H1 (cell line): ENCODE measurements around the gene SERPINB6. TPM values are rescaled to one million over a fixed set of nuclear protein-coding genes. Genes with fewer than 3 reads are reported as not detected.

ENCODE experiments used
- CTCF ChIA-PET: fragments of 300-600 bp; sonication (Branson Sonifier 250); formaldehyde crosslinking; loops from one replicate; lab custom pipeline; 2021; ENCODE audit not compliant: partially characterized antibody; lab: Charles Lee
- POLR2A ChIA-PET: fragments of 300-600 bp; sonication (Branson Sonifier 250); formaldehyde crosslinking; loops from one replicate; lab custom pipeline; 2021; ENCODE audit warnings: inconsistent platforms; ENCODE audit not compliant: partially characterized antibody; lab: Charles Lee
- DNase-seq, 2 experiments: peaks; one replicate each; pipeline versions ENCODE4 v3.0.0 to v3.0.0-alpha.2; 2010 to 2022; ENCODE audit warnings: low spot score in 2 of 2, low read depth in 1 of 2, mixed read lengths in 1 of 2
- FAIRE-seq: peaks from 2 replicates; lab custom pipeline; 2011; peaks lifted over from hg19 to GRCh38; lab: Jason Lieb, UNC
- H2AFZ ChIP-seq: 2 replicates; pipeline ENCODE4 v1.8.1; 2012; ENCODE audit warnings: low read length, inconsistent platforms
- H2AK5ac ChIP-seq: 2 replicates; pipeline ENCODE4 v1.6.1; 2013; ENCODE audit warnings: low read depth, low read length
- H2BK120ac ChIP-seq: replicated peaks from 2 replicates; pipeline ENCODE3; 2013; ENCODE audit warnings: low read depth, low read length, inconsistent platforms
- H2BK12ac ChIP-seq: 2 replicates; pipeline ENCODE4 v1.6.1; 2013; ENCODE audit warnings: low read depth, low read length
- H2BK15ac ChIP-seq: 2 replicates; pipeline ENCODE4 v1.6.1; 2013; ENCODE audit warnings: low read length
- H2BK20ac ChIP-seq: 2 replicates; pipeline ENCODE4 v1.6.1; 2013; ENCODE audit warnings: low read length
- H2BK5ac ChIP-seq: 2 replicates; pipeline ENCODE4 v1.6.1; 2013; ENCODE audit warnings: low read depth, low read length
- H3K14ac ChIP-seq: 2 replicates; pipeline ENCODE4 v1.6.1; 2013; ENCODE audit warnings: inconsistent platforms; ENCODE audit not compliant: insufficient read length
- H3K18ac ChIP-seq: 2 replicates; pipeline ENCODE4 v1.6.1; 2013; ENCODE audit warnings: low read length; ENCODE audit errors: extremely low read depth
- H3K23ac ChIP-seq: 2 replicates; pipeline ENCODE4 v1.6.1; 2013; ENCODE audit warnings: inconsistent platforms; ENCODE audit not compliant: insufficient read length
- H3K23me2 ChIP-seq: 2 replicates; pipeline ENCODE4 v1.6.1; 2013; ENCODE audit warnings: low read depth, low read length
- H3K27ac ChIP-seq: 2 replicates; pipeline ENCODE4 v1.6.1; 2011; ENCODE audit warnings: low read depth, low read length, inconsistent platforms
- H3K27me3 ChIP-seq, 4 experiments: replicated peaks in 1 of 4; 1 replicate in 1 of 4; 2 replicates in 3 of 4; pipeline versions ENCODE4 v1.6.1 to v1.8.1; 2011 to 2013; ENCODE audit warnings: low read length in 3 of 4, mild to moderate bottlenecking in 3 of 4, inconsistent platforms in 2 of 4, mixed read lengths in 2 of 4, moderate library complexity in 1 of 4; ENCODE audit not compliant: control insufficient read depth in 3 of 4, insufficient read depth in 3 of 4; ENCODE audit errors: extremely low read depth in 1 of 4
- H3K36me3 ChIP-seq, 4 experiments: 2 replicates each; pipeline versions ENCODE4 v1.6.1 to v1.8.1; 2011 to 2013; ENCODE audit warnings: mild to moderate bottlenecking in 4 of 4, low read length in 3 of 4, moderate library complexity in 2 of 4, control low read depth in 1 of 4, inconsistent platforms in 1 of 4; ENCODE audit not compliant: insufficient read depth in 4 of 4, control insufficient read depth in 2 of 4
- H3K4ac ChIP-seq: replicated peaks from 2 replicates; pipeline ENCODE3; 2013; ENCODE audit warnings: low read length, low read depth, mixed read lengths, inconsistent platforms; ENCODE audit not compliant: insufficient read length
- H3K4me1 ChIP-seq, 4 experiments: replicated peaks in 1 of 4; 1 replicate in 1 of 4; 2 replicates in 3 of 4; pipeline versions ENCODE4 v1.6.1 to v1.8.1; 2011 to 2013; ENCODE audit warnings: low read length in 3 of 4, inconsistent platforms in 2 of 4, mixed read lengths in 1 of 4; ENCODE audit not compliant: insufficient read depth in 4 of 4, control insufficient read depth in 3 of 4
- H3K4me2 ChIP-seq, 2 experiments: 2 replicates each; pipeline versions ENCODE4 v1.6.1 to v1.8.1; 2011 to 2013; ENCODE audit warnings: low read depth in 2 of 2, low read length in 2 of 2, control low read depth in 1 of 2, inconsistent platforms in 1 of 2, mild to moderate bottlenecking in 1 of 2; ENCODE audit not compliant: insufficient read depth in 1 of 2
- H3K4me3 ChIP-seq, 4 experiments: fragments of 200-600, 300-600 bp in 1 of 4; sonication (generic), shearing (Covaris generic), sonication (Bioruptor Twin) in 1 of 4; 2 replicates each; pipeline versions ENCODE4 v1.5.1 to v1.8.1; 2011 to 2016; ENCODE audit warnings: low read length in 4 of 4, low read depth in 3 of 4, control low read depth in 2 of 4, inconsistent platforms in 2 of 4, mild to moderate bottlenecking in 2 of 4, mixed read lengths in 1 of 4, moderate library complexity in 1 of 4; ENCODE audit not compliant: insufficient read depth in 2 of 4; ENCODE audit errors: extremely low read depth in 1 of 4
- H3K56ac ChIP-seq: replicated peaks from 2 replicates; pipeline ENCODE3; 2013; ENCODE audit warnings: low read depth, mild to moderate bottlenecking, mixed read lengths, low read length, inconsistent platforms; ENCODE audit not compliant: insufficient read length
- H3K79me1 ChIP-seq: 2 replicates; pipeline ENCODE4 v1.6.1; 2013; ENCODE audit warnings: low read depth, low read length, control low read depth
- H3K79me2 ChIP-seq, 2 experiments: 2 replicates each; pipeline versions ENCODE4 v1.6.1 to v1.8.1; 2012 to 2013; ENCODE audit warnings: low read length in 2 of 2, mild to moderate bottlenecking in 2 of 2, inconsistent platforms in 1 of 2; ENCODE audit not compliant: insufficient read depth in 2 of 2, control insufficient read depth in 1 of 2
- H3K9ac ChIP-seq, 4 experiments: replicated peaks in 1 of 4; 1 replicate in 1 of 4; 2 replicates in 3 of 4; pipeline versions ENCODE4 v1.6.1 to v1.8.1; 2011 to 2013; ENCODE audit warnings: low read depth in 3 of 4, low read length in 3 of 4, control low read depth in 2 of 4, mild to moderate bottlenecking in 2 of 4, moderate library complexity in 2 of 4, inconsistent platforms in 1 of 4; ENCODE audit errors: extremely low read depth in 1 of 4
- H3K9me3 ChIP-seq, 2 experiments: 2 replicates each; pipeline versions ENCODE4 v1.6.1 to v1.8.1; 2012 to 2013; ENCODE audit warnings: mild to moderate bottlenecking in 2 of 2, moderate library complexity in 2 of 2, control low read depth in 1 of 2, inconsistent platforms in 1 of 2, low read depth in 1 of 2, low read length in 1 of 2, mixed read lengths in 1 of 2; ENCODE audit not compliant: insufficient read depth in 2 of 2
- H4K20me1 ChIP-seq, 2 experiments: replicated peaks in 1 of 2; 2 replicates each; pipeline versions ENCODE3 to v1.8.1; 2011 to 2013; ENCODE audit warnings: inconsistent platforms in 2 of 2, low read length in 2 of 2, mild to moderate bottlenecking in 1 of 2; ENCODE audit not compliant: insufficient read depth in 2 of 2, control insufficient read depth in 1 of 2
- H4K5ac ChIP-seq: 2 replicates; pipeline ENCODE4 v1.6.1; 2013; ENCODE audit warnings: low read length, low read depth, mixed read lengths, inconsistent platforms; ENCODE audit not compliant: insufficient read length
- H4K8ac ChIP-seq: 2 replicates; pipeline ENCODE4 v1.8.0; 2013; ENCODE audit warnings: mild to moderate bottlenecking, moderate library complexity, low read length, inconsistent platforms; ENCODE audit not compliant: insufficient read depth; ENCODE audit errors: extremely low read depth
- H4K91ac ChIP-seq: replicated peaks from 2 replicates; pipeline ENCODE3; 2013; ENCODE audit warnings: low read length, mixed read lengths, inconsistent platforms; ENCODE audit not compliant: insufficient read length
- BACH1 ChIP-seq: IDR thresholded peaks from 2 replicates; pipeline ENCODE4 v1.6.1; 2012; ENCODE audit warnings: low read length, improper control_type of control experiment
- CEBPB ChIP-seq: IDR thresholded peaks from 2 replicates; pipeline ENCODE4 v1.6.1; 2012; ENCODE audit warnings: low read depth, low read length
- CHD2 ChIP-seq: IDR thresholded peaks from 2 replicates; pipeline ENCODE4 v1.6.1; 2012; ENCODE audit warnings: low read length, improper control_type of control experiment
- EGR1 ChIP-seq: IDR thresholded peaks from 2 replicates; pipeline ENCODE4 v1.6.1; 2011; ENCODE audit warnings: low read depth, low read length, borderline replicate concordance
- EZH2 ChIP-seq: fragments of 200-600 bp; sonication (generic); IDR thresholded peaks from 2 replicates; pipeline ENCODE4 v1.7.1; 2012; ENCODE audit warnings: low read depth, mild to moderate bottlenecking, moderate library complexity, low read length, inconsistent platforms; ENCODE audit not compliant: severe bottlenecking
- HDAC6 ChIP-seq: IDR thresholded peaks from one replicate; pipeline ENCODE4 v1.7.1; 2012; ENCODE audit warnings: low read depth, mild to moderate bottlenecking, inconsistent platforms, low read length, moderate library complexity
- KDM1A ChIP-seq: fragments of 200-600, 300-600 bp; sonication (generic); IDR thresholded peaks from 2 replicates; pipeline ENCODE4 v1.7.1; 2016; ENCODE audit warnings: mild to moderate bottlenecking, low read length, borderline replicate concordance
- KDM4A ChIP-seq: IDR thresholded peaks from one replicate; pipeline ENCODE4 v1.7.1; 2012; ENCODE audit warnings: low read depth, mild to moderate bottlenecking, moderate library complexity, low read length, inconsistent platforms; ENCODE audit not compliant: severe bottlenecking
- NANOG ChIP-seq: IDR thresholded peaks from 2 replicates; pipeline ENCODE4 v1.6.1; 2011; ENCODE audit warnings: low read length, low read depth, mild to moderate bottlenecking, inconsistent platforms; ENCODE audit not compliant: insufficient read depth, poor library complexity, severe bottlenecking
- ZNF274 ChIP-seq: IDR thresholded peaks from 2 replicates; pipeline ENCODE4 v1.7.0; 2012; ENCODE audit warnings: low read length, borderline replicate concordance; ENCODE audit errors: extremely low read depth
- WGBS, 2 experiments: shearing (Covaris generic) in 1 of 2; methylation state at CpG; one replicate each; pipeline versions ENCODE4 v1.1.6 to v1.1.7; 2013 to 2015; ENCODE audit warnings: low lambda C conversion rate in 2 of 2, mixed read lengths in 2 of 2, inconsistent platforms in 1 of 2, low coverage in 1 of 2, missing lambda C conversion rate in 1 of 2; ENCODE audit not compliant: insufficient replicate concordance in 2 of 2, insufficient coverage in 1 of 2, insufficient read length in 1 of 2; ENCODE audit errors: extremely low coverage in 1 of 2, missing lambda C conversion rate in 1 of 2; 5-methylcytosine and 5-hydroxymethylcytosine counted together
- polyA plus RNA-seq, 7 experiments: library from polyadenylated mRNA; depleted of rRNA in 3 of 7; stranded (reverse) in 5 of 7; unstranded in 2 of 7; fragments of >200 nt in 5 of 7; fragments of 200-250 nt in 2 of 7; gene quantifications; 1 replicate in 5 of 7; 2 replicates in 1 of 7; 4 replicates in 1 of 7; pipeline versions ENCODE4 v1.2.1 to v1.2.3, GENCODE V29; 2011 to 2013; ENCODE audit warnings: missing spikeins in 2 of 7, mixed read lengths in 2 of 7
- total RNA-seq: library from RNA; stranded (reverse); fragmentation: NEBNext Ultra II Directional; extraction: Animal tissue kit (Norgen Biotek cat#: 25700); gene quantifications from 2 replicates; pipeline ENCODE4 v1.2.1, GENCODE V29; 2021

The SERPINB6 gene
- total and polyA plus RNA-seq, 2 of the 8 experiments (the other 6 are each of a cell fraction or from before 2014, with no cell fraction given) = 27.2 to 29.4 TPM

GRCh38 chr6:2920671-2921112, 50.7 kb downstream of the SERPINB6 start:
- TF ChIP-seq CEBPB (no peak), CHD2 (no peak), BACH1 (no peak), NANOG (no peak), HDAC6 (no peak), KDM4A (no peak), EGR1 (no peak), KDM1A (no peak), ZNF274 (no peak), EZH2 (no peak)
- H2BK15ac ChIP-seq = peak overlapping the region; percentile 76; the same call in 1 of the 2 replicates
- H3K79me2 ChIP-seq = no peaks in the 10 kb centered on the region
- ChIA-PET POLR2A (interaction anchor here (0.7 to 2.3 kb wide), 4 partner anchors 9 to 68 kb away, joined by 3 to 10 read pairs (median 3); no protein-coding TSS in a partner anchor), CTCF (interaction anchor here (0.5 to 3.9 kb wide), 10 partner anchors 9 to 267 kb away, joined by 3 to 35 read pairs (median 3); no protein-coding TSS in a partner anchor)
- no peak overlapping the region for H3K9ac ChIP-seq
- H3K14ac ChIP-seq = no peak overlapping the region
- no peaks in the 10 kb centered on the region for H3K9me3 ChIP-seq
- no peaks in the 10 kb centered on the region for H3K79me1 ChIP-seq
- peak overlapping the region; percentile 34 for H4K5ac ChIP-seq
- no peak overlapping the region for H3K27ac ChIP-seq
- H3K4me3 ChIP-seq = no peak overlapping the region
- H2BK20ac ChIP-seq = peak overlapping the region; percentile 96; the same call in 1 of the 2 replicates
- FAIRE-seq (no peak), DNase-seq (peak in 1 of 2 experiments; percentile 55)
- H3K56ac ChIP-seq = no peak overlapping the region
- H3K23me2 ChIP-seq = no peaks in the 10 kb centered on the region
- H2BK12ac ChIP-seq = peak overlapping the region; percentile 95
- 91% methylated on average over 14 of the region's 14 CpGs; no CpG with 5 or more reads in 1 of the 2 experiments for WGBS, 2 experiments
- no peaks in the 10 kb centered on the region for H3K36me3 ChIP-seq
- peak overlapping the region in 1 of 2 experiments; percentile 21; a peak in 1 of 4 replicates for H3K4me2 ChIP-seq
- peak overlapping the region; percentile 58 for H3K4ac ChIP-seq
- peak overlapping the region; percentile 84 for H3K18ac ChIP-seq
- no peaks in the 10 kb centered on the region for H3K27me3 ChIP-seq
- no peak overlapping the region for H3K23ac ChIP-seq
- H4K8ac ChIP-seq = peak overlapping the region; percentile 77
- H4K20me1 ChIP-seq = no peaks in the 10 kb centered on the region
- H2BK120ac ChIP-seq = peak overlapping the region; percentile 52
- peak overlapping the region; percentile 57; the same call in 1 of the 2 replicates for H2BK5ac ChIP-seq
- no peak overlapping the region for H2AFZ ChIP-seq
- H2AK5ac ChIP-seq = peak overlapping the region; percentile 95
- peaks cover 9 to 32% (median 20%) of the 10 kb centered on the region in 4 experiments for H3K4me1 ChIP-seq
- H4K91ac ChIP-seq = peak overlapping the region; percentile 84
